ENCODE measurements around the gene STK24.

DNA sequence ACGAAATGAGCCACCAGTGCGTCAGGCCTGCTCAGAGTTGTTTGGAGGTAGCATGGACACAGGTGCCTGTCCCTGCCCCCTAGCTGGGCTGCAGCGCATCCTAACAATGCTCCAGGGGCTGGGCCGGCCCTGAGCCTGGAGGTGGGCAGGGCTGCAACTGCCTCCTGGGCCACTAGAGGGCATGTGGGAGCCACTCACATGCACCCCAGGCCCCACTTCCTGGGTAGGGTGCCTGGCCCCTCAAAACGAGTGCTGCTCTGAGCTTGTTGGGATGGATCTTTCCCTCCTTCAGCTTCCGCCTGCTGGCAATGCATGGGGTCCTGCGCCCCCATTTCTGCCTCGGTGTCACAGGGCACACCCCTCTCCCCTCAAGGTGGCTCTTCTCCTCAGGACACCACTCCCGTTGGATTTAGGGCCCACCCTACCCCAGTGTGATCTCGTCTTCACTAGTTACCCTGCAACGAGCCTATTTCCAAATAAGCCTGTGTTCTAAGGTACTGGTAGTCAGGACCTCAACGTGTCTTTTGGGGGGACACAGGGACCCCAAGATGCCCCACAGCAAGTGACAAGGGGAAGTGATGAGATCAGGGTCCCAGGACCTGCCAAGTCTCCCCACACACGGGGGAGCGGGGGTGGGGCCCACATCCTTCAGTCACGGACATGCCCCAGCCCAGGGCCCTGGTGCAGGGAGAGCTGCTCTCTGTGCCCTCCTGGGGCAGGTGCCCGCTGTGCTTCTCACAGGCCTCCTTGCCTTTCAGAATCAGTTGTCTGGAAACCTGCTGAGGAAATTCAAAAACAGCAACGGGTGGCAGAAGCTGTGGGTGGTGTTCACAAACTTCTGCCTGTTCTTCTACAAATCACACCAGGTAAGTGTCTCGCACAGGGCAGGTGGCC is 131.3 kb downstream of the STK24 start:
- TF ChIP-seq TAF1 (IDR thresholded peaks at IDR 0.05; ENCODE audit: low read depth) (no peak), YY1 (IDR thresholded peaks at IDR 0.05; ENCODE audit: low read depth) (no peak)
- TF ChIP-seq, protein P1, sequence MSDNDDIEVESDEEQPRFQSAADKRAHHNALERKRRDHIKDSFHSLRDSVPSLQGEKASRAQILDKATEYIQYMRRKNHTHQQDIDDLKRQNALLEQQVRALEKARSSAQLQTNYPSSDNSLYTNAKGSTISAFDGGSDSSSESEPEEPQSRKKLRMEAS (IDR thresholded peaks at IDR 0.05): no peak; the same call in 1 of the 2 replicates
